Measurements from ENCODE around the gene PRIM2. TPM values are rescaled to one million over a fixed set of nuclear protein-coding genes. Genes with fewer than 3 reads are reported as not detected.
"Not testable (repeated sequence)": the region's sequence is repeated elsewhere in the genome, so short reads cannot be mapped to it uniquely, and the experiment has no call there.

The PRIM2 gene
- total RNA-seq, 2 experiments from 2014 or later, result 51.5 to 52.0 TPM

DNA sequence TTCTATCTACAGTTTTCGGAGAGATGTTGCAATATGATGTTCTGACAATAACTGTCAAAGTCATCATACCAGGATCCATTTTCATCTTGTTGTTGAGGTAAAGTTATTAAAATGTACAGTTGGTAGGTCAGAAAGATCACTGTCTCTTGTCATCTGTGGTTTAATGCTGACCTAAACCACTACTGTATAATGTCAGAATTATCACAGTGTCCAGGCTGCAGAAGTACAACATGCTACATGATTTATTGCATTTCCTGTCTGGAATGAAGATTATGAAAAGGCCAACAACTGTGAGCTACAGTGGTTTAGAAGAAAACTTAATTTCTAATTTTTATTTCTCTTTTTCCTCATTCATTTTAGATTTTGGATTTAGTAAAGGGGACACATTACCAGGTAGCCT is 314.3 kb downstream of the PRIM2 start:
- H3K27me3 Mint-ChIP-seq (ENCODE audit: low read depth); H3K27ac Mint-ChIP-seq; H3K4me3 Mint-ChIP-seq; H3K4me1 Mint-ChIP-seq (ENCODE audit: low read depth); intact Hi-C loops (cut with micrococcal nuclease); DNase-seq; H3K9me3 Mint-ChIP-seq; CTCF ChIA-PET: not testable (repeated sequence)
- H3K36me3 Mint-ChIP-seq (ENCODE audit: low read depth), result peaks cover 17% of the 10 kb centered on the region

- H3K9me3 Mint-ChIP-seq; H3K27ac Mint-ChIP-seq; CTCF ChIA-PET; H3K4me1 Mint-ChIP-seq (ENCODE audit: low read depth); DNase-seq; H3K36me3 Mint-ChIP-seq (ENCODE audit: low read depth); H3K27me3 Mint-ChIP-seq (ENCODE audit: low read depth); intact Hi-C loops (cut with micrococcal nuclease); H3K4me3 Mint-ChIP-seq: not testable (repeated sequence)
Observed at GRCh38 chr6:57658526-57658925, 341.1 kb downstream of the PRIM2 start.

DNA sequence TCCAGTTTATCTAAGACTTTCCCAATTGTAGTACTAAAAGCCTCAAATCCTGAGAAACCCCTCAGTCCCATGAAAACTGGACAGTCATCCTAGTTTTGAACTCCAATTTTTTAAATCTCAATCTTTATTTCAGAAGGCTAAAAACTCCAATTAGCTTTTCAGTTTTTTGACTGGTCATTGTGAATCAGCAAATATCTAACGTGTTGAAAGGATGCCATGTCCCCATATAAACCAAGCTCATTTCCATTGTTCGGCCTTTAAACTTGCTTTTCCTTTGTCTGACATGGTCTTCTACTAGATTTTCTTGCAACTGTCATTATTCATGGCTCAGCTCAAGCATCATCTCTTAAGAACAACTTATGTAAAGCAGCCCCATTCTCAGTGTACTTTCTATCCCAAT is 342.4 kb downstream of the PRIM2 start:
- H3K4me3 Mint-ChIP-seq; intact Hi-C loops (cut with micrococcal nuclease); H3K9me3 Mint-ChIP-seq; CTCF ChIA-PET; DNase-seq; H3K4me1 Mint-ChIP-seq (ENCODE audit: low read depth); H3K36me3 Mint-ChIP-seq (ENCODE audit: low read depth); H3K27ac Mint-ChIP-seq; H3K27me3 Mint-ChIP-seq (ENCODE audit: low read depth): not testable (repeated sequence)

GRCh38 chr6:57660940-57661339 is 343.5 kb downstream of the PRIM2 start:
- H3K4me3 Mint-ChIP-seq; H3K27me3 Mint-ChIP-seq (ENCODE audit: low read depth); intact Hi-C loops (cut with micrococcal nuclease); H3K4me1 Mint-ChIP-seq (ENCODE audit: low read depth); H3K36me3 Mint-ChIP-seq (ENCODE audit: low read depth); DNase-seq; H3K27ac Mint-ChIP-seq; H3K9me3 Mint-ChIP-seq; CTCF ChIA-PET: not testable (repeated sequence)

DNA sequence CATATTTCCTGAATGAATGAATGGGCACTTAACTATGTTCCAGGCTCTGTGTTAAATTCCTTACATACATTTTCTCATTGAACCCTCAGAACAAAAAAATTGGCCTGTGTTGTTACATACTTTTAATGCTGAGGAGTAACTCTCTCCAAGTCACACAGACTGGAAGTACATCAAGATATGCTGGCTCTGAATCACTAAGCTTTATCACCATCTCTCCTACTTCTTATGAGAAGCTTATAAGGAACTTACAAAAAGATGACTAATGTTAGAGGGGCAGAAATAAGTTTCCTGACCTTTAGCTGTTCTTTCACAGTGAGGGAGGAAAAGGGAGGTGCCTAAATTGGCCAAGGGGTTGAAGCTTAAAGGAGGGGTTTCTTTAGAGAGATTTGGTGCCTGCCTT is 350.7 kb downstream of the PRIM2 start:
- DNase-seq; CTCF ChIA-PET; H3K36me3 Mint-ChIP-seq (ENCODE audit: low read depth); H3K27ac Mint-ChIP-seq; H3K27me3 Mint-ChIP-seq (ENCODE audit: low read depth); H3K9me3 Mint-ChIP-seq; H3K4me1 Mint-ChIP-seq (ENCODE audit: low read depth); intact Hi-C loops (cut with micrococcal nuclease); H3K4me3 Mint-ChIP-seq: not testable (repeated sequence)

- intact Hi-C loops (cut with micrococcal nuclease); H3K4me1 Mint-ChIP-seq (ENCODE audit: low read depth); CTCF ChIA-PET; H3K4me3 Mint-ChIP-seq; H3K27ac Mint-ChIP-seq; H3K9me3 Mint-ChIP-seq; H3K36me3 Mint-ChIP-seq (ENCODE audit: low read depth); DNase-seq: not testable (repeated sequence)
- peaks cover 10% of the 10 kb centered on the region for H3K27me3 Mint-ChIP-seq (ENCODE audit: low read depth)
Observed at GRCh38 chr6:57671237-57671636, 353.8 kb downstream of the PRIM2 start.

- H3K4me3 Mint-ChIP-seq; H3K9me3 Mint-ChIP-seq; H3K27ac Mint-ChIP-seq; CTCF ChIA-PET; intact Hi-C loops (cut with micrococcal nuclease); H3K36me3 Mint-ChIP-seq (ENCODE audit: low read depth); DNase-seq; H3K4me1 Mint-ChIP-seq (ENCODE audit: low read depth): not testable (repeated sequence)
- H3K27me3 Mint-ChIP-seq (ENCODE audit: low read depth), result peaks cover 11% of the 10 kb centered on the region
Observed at GRCh38 chr6:57671937-57672627, 354.7 kb downstream of the PRIM2 start.

- H3K27ac Mint-ChIP-seq; CTCF ChIA-PET; intact Hi-C loops (cut with micrococcal nuclease); DNase-seq; H3K36me3 Mint-ChIP-seq (ENCODE audit: low read depth); H3K9me3 Mint-ChIP-seq; H3K4me1 Mint-ChIP-seq (ENCODE audit: low read depth); H3K4me3 Mint-ChIP-seq: not testable (repeated sequence)
- H3K27me3 Mint-ChIP-seq (ENCODE audit: low read depth), result peaks cover 12% of the 10 kb centered on the region
Observed at GRCh38 chr6:57673281-57673680, 355.9 kb downstream of the PRIM2 start.

GRCh38 chr6:57675386-57675785 is 358.0 kb downstream of the PRIM2 start:
- H3K36me3 Mint-ChIP-seq (ENCODE audit: low read depth); CTCF ChIA-PET; H3K9me3 Mint-ChIP-seq; H3K27ac Mint-ChIP-seq; H3K4me1 Mint-ChIP-seq (ENCODE audit: low read depth); intact Hi-C loops (cut with micrococcal nuclease); DNase-seq; H3K4me3 Mint-ChIP-seq: not testable (repeated sequence)
- peaks cover 12% of the 10 kb centered on the region for H3K27me3 Mint-ChIP-seq (ENCODE audit: low read depth)

DNA sequence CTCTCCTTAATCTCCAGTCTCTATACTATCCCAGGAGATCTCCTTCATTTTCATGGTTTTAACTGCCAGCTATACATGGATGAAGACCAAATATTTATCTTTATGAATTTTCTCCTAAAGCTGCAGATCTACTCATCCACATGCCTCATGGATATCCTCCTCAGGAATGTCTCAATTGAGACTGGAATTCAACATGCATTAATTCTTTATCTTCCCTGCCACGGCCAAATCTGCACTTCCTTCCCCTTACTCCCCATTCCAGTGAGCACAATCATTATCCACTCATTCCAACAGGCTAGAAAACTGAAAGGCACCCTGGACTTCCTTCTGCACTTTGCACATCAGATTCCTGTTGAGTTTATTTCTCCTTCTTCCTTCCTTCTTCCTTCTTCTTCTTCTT is 379.0 kb downstream of the PRIM2 start:
- H3K9me3 Mint-ChIP-seq; intact Hi-C loops (cut with micrococcal nuclease): not testable (repeated sequence)

More for the DNA sequence above, 379.0 kb downstream of the PRIM2 start:
- H3K4me1 Mint-ChIP-seq (ENCODE audit: low read depth); H3K27me3 Mint-ChIP-seq (ENCODE audit: low read depth); CTCF ChIA-PET; H3K36me3 Mint-ChIP-seq (ENCODE audit: low read depth); DNase-seq; H3K27ac Mint-ChIP-seq; H3K4me3 Mint-ChIP-seq: not testable (repeated sequence)

Small RNA genes lying within 50 kb of the gene (microRNA-seq; reads per million reads assigned to microRNA genes)
- not detected for gene MIR548U (ENCODE audit: borderline microRNAs expressed, borderline replicate concordance)

Other genes starting within 250 kb of the PRIM2 start
- gene ZNF451, start 227.4 kb upstream of the PRIM2 start, total RNA-seq, result 10 to 100 TPM; 43.8 to 46.2 TPM
- gene BAG2, start 145.3 kb upstream of the PRIM2 start, total RNA-seq, result 1 to 10 TPM; 6.8 to 7.0 TPM
- 1 to 10 TPM; 1.1 to 1.7 TPM for gene RAB23, start 95.3 kb upstream of the PRIM2 start, total RNA-seq